HG03066 (cell line): ENCODE measurements around the gene MBD5.
A peak's percentile ranks its signal among the peaks of the same experiment; 100 is the strongest.

ENCODE experiments used
- ATAC-seq: cut with Tn5 transposase; IDR thresholded peaks from one replicate; pipeline ENCODE4 v1.9.1; 2021; ENCODE audit warnings: low read depth; ENCODE audit not compliant: unreplicated experiment

MBD5 gene

DNA sequence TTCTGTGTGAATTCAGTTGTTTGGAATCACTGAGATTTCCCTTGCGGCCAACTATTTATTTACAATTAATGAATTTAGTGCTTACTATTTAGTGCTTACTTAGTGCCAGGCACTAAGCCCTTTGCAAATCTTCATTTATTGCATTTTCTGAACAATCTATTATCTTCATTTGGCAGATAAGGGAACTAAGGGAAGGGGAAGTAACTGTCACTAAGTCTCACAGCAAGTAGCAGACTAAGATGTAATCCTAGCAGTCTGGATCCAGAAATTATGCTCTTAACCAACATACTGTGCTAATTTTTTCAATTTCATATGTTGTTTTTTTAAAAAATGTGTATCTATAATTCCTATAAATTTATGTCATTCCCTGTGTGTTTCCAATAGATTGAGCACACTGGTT, 409.2 kb downstream of the MBD5 start:
- no peak for ATAC-seq

GRCh38 chr2:148447877-148448276, 427.0 kb downstream of the MBD5 start:
- ATAC-seq: no peak

DNA sequence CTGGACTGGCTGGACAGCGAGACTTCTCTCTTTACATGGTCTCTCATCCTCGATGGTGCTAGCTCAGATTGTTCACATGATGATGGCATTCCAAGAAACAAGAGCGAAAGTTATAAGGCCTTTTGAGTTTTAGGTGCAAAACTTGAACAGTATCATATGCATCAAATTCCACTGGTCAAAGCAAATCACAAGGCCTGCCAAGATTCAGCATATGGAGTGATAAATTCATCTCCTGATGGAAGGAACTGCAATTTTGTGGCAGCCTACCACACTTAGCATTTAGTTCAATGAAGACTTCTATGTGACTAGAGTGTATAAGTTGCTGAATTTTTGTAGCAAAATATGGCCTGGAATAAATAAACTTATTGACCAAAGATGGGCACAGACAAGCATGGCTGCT, 429.6 kb downstream of the MBD5 start:
- ATAC-seq: no peak

DNA sequence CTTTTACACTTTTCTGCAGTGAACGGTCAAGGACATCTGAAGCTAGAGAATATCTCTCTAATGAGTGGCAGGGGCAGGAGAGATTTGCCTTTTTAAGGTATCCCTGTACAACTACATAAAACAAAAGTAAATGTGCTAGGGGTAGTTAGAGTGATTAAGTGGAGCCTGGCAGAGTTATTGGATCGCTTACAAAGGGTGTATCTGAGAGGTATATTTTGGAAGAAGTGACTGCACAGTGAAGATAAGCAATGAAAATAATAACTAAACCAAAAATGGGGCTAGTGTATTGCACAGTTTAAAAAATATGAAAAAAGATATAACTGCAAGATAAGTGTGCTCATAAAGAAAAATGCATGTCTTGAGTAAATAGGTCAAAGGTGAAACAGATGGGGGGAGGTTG, 430.2 kb downstream of the MBD5 start:
- ATAC-seq: no peak

GRCh38 chr2:148455791-148456190, 434.9 kb downstream of the MBD5 start:
- ATAC-seq: no peak

GRCh38 chr2:148458171-148458570, 437.3 kb downstream of the MBD5 start:
- ATAC-seq: no peak

DNA sequence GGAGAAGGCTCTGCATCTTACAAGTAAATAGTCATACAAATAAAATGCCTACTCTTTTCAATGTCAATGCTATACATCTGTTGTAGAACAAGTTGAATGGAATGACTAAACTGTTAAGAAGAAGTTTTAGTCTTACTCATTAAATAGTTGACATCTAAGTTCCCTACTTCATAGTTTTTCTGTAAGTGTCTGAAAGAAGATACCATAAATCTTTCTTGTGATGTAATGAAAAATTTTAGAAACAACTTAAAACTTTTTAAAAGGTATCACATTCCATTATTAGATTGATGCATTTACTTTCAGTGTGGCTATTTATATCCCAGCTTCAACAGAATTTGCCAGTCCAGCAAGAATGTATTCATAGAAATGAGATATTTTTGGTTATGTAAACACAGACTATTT, 438.5 kb downstream of the MBD5 start:
- no peak for ATAC-seq

DNA sequence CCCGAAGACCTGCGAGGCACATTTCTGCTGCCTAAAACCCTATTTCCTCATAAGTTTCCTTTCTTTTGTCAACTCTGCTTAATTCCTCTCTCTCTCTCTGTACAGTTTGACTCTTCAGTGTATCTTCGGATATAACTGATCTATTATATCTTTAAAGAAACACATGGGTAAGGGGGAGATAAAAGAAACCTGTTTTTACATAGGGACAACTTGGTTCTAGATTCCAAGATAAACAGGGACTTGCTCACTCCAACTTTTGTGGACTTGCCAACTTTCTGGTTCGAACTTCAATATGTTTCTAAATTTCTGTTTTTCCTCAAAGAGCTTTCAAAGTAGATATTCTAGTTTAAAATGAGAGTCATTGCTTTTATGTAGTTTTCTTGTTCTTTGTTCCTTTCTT, 441.0 kb downstream of the MBD5 start:
- no peak for ATAC-seq

- no peak for ATAC-seq
Measured at GRCh38 chr2:148475626-148476025, 454.7 kb downstream of the MBD5 start.

GRCh38 chr2:148479398-148479797, 458.5 kb downstream of the MBD5 start:
- ATAC-seq: no peak

GRCh38 chr2:148483665-148484064, 462.8 kb downstream of the MBD5 start:
- no peak for ATAC-seq

DNA sequence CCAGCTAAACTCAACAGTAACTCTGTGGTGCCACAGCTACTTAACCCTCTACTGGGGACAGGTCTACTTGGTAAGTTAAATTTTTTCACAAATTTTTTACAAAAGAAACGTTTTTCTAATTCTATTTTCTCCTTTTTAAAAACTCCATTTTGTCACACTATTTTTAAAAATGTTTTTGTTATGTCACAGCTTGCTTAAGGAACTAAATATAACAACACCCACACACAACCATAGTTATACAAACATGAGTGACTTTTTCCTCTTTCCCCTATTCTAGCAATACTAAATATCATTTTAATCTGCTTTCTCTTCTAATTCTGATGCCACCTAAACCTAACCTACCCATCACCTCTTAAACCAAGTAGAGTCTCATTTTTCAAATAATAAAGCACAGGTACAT, 463.2 kb downstream of the MBD5 start:
- no peak for ATAC-seq

GRCh38 chr2:148486655-148487054, 465.8 kb downstream of the MBD5 start:
- ATAC-seq: no peak

GRCh38 chr2:148487439-148487838, 466.5 kb downstream of the MBD5 start:
- ATAC-seq: no peak

GRCh38 chr2:148490840-148491439, 470.0 kb downstream of the MBD5 start:
- ATAC-seq: no peak

DNA sequence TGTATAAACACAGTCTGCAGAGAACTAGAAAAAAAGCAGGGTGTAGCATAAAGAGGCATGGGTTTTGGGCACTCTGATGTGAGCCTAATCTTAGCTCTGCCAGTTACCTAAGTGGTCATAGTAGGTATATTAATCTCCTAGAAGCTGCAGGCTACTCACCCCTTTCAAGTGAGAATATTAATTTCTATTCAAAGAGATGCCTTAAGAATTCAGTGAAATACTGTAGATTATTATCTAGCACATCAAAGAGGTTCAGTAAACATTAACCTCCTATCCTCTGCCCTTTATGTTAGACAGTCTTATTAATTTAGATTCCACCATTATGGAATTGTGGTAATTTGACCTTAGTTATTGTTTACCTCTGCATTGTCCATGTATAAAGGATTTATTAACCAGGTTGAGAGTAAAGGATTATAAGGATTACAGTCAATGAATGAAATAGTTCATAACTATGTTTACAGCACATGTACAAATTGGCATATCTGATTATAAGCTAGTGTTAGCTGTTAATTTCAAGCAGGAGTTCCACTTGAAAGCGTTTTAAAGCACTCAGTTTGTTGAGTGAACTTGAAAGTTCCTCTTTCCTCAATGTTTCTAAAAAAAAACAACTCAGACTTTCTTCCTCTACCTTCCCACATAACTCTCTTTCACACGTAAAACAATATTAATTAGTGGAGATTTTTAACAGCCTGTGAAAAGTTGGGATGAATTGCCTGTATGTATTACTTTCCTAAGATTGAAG, 473.1 kb downstream of the MBD5 start:
- ATAC-seq: peak; percentile 41

- ATAC-seq: no peak
Measured at GRCh38 chr2:148495586-148495985, 474.7 kb downstream of the MBD5 start.

DNA sequence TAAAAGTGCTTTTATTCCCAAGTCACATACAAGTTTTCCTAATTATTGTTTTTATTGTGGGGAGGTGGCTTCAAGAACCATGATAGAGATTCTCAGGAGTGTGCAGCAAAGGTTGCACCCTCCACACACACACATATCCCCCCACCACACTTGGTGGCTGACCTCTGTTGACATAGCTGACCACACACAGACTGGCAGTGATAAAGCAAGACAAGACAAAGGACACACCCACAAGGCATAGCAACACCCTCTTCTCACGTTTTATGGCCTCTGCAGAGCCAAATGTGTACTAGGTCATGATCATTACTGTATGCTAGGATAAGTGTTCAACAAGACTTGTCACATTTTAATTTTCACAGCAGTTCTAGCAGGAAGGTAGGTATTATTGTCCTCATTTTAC, 480.7 kb downstream of the MBD5 start:
- ATAC-seq: no peak

- ATAC-seq: no peak
Measured at GRCh38 chr2:148503516-148503915, 482.6 kb downstream of the MBD5 start.

DNA sequence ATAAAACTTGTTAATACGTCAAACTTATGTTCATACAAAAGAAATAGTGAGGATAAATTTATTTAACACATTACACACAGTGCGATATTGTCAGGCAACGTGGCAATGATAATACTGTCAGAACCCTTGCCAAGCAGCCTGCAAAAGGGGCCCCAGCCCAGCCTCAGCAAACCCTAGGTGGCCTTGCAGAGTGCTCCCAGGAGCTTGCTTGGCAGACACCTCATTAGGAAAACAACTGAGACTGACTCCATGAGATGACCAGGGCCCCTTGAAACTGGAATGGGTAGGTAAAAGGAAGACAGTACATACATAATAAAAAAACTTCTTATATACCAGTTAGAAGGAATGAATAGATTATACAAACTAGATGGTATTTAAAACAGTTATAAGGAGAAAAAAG, 487.1 kb downstream of the MBD5 start:
- no peak for ATAC-seq

- ATAC-seq: peak; percentile 1
Measured at GRCh38 chr2:148508878-148509287, 488.0 kb downstream of the MBD5 start.

DNA sequence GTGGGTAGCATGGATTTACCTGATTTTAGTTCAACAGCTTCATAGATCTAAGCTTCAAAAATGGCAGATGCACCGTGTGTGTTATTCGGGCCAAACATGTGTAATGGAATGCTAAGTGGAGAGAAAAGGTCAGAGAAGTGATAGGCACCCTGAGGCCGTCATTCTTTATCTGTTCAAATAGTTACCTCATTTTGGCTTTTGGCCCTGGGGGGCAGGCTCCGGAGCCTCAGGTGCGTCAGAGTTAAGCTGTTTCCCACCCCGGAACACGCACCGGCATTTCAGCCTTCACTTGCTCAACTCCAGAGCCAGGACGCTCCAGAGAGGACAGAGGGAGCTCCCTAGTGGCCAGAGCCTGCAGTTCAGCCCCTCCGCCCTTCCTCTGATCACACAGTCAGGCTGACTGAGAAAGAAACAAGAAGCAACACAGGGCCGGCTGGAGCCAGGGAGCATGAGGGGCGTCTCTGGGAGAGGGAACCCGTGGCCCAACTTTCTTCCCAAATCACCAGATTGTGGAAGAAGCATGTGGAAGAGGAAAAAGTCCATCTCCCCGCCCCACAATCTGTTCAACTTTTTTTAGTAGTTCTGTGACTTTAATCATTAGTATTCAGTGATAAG, 488.5 kb downstream of the MBD5 start:
- ATAC-seq: peak; percentile 100
